ENCODE data around the gene GP1BB.

The GP1BB gene

GRCh38 chr22:19720150-19720827, 3.0 kb upstream of the GP1BB start:
- Histone ChIP-seq H3K27me3 (ENCODE audit: insufficient read depth, low read length, poor library complexity) (no peaks in the 10 kb centered on the region), H3K27ac (ENCODE audit: low read length) (no peak overlapping the region), H2AFZ (ENCODE audit: low read depth, low read length) (no peak overlapping the region), H3K36me3 (ENCODE audit: insufficient read depth, low read length) (no peaks in the 10 kb centered on the region), H3K4me3 (ENCODE audit: low read depth in 1 of 2, low read length in 2 of 2) (no peak overlapping the region), H3K79me2 (ENCODE audit: insufficient read depth, low read length) (no peaks in the 10 kb centered on the region), H3K9me3 (ENCODE audit: insufficient read depth, low read length, severe bottlenecking) (no peaks in the 10 kb centered on the region), H3K4me1 (ENCODE audit: insufficient read depth, low read length) (peaks cover 19% of the 10 kb centered on the region), H3K9ac (ENCODE audit: low read depth, low read length) (no peak overlapping the region), H4K20me1 (ENCODE audit: insufficient read depth, low read length) (no peaks in the 10 kb centered on the region), H3K4me2 (ENCODE audit: insufficient read depth, low read length) (no peak overlapping the region)
- DNase-seq (no peak), ATAC-seq (ENCODE audit: insufficient read depth, low read depth) (no peak)
- TF ChIP-seq EZH2 (IDR thresholded peaks at IDR 0.05; ENCODE audit: borderline replicate concordance, low read depth, low read length, severe bottlenecking) (no peak), CTCF (IDR thresholded peaks at IDR 0.05; ENCODE audit: borderline replicate concordance, extremely low read depth, low read length, poor library complexity, severe bottlenecking) (no peak)

- no peak overlapping the region for H3K27ac ChIP-seq (ENCODE audit: low read length)
- no peak overlapping the region for H3K4me2 ChIP-seq (ENCODE audit: insufficient read depth, low read length)
- ATAC-seq (ENCODE audit: insufficient read depth, low read depth) (no peak), DNase-seq (no peak)
- no peaks in the 10 kb centered on the region for H3K9me3 ChIP-seq (ENCODE audit: insufficient read depth, low read length, severe bottlenecking)
- no peaks in the 10 kb centered on the region for H3K27me3 ChIP-seq (ENCODE audit: insufficient read depth, low read length, poor library complexity)
- H3K9ac ChIP-seq (ENCODE audit: low read depth, low read length): no peak overlapping the region
- H3K36me3 ChIP-seq (ENCODE audit: insufficient read depth, low read length): no peaks in the 10 kb centered on the region
- H3K4me3 ChIP-seq (ENCODE audit: low read depth in 1 of 2, low read length in 2 of 2): no peak overlapping the region
- TF ChIP-seq EZH2 (IDR thresholded peaks at IDR 0.05; ENCODE audit: borderline replicate concordance, low read depth, low read length, severe bottlenecking) (no peak), CTCF (IDR thresholded peaks at IDR 0.05; ENCODE audit: borderline replicate concordance, extremely low read depth, low read length, poor library complexity, severe bottlenecking) (no peak)
- no peaks in the 10 kb centered on the region for H4K20me1 ChIP-seq (ENCODE audit: insufficient read depth, low read length)
- H2AFZ ChIP-seq (ENCODE audit: low read depth, low read length): no peak overlapping the region
- no peaks in the 10 kb centered on the region for H3K79me2 ChIP-seq (ENCODE audit: insufficient read depth, low read length)
- H3K4me1 ChIP-seq (ENCODE audit: insufficient read depth, low read length): peaks cover 19% of the 10 kb centered on the region
These were observed 2.4 kb upstream of the GP1BB start for GRCh38 chr22:19720999-19721329.

- ATAC-seq (ENCODE audit: insufficient read depth, low read depth): no peak
- Histone ChIP-seq H3K79me2 (ENCODE audit: insufficient read depth, low read length) (no peaks in the 10 kb centered on the region), H3K4me2 (ENCODE audit: insufficient read depth, low read length) (no peak overlapping the region), H3K4me3 (ENCODE audit: low read depth in 1 of 2, low read length in 2 of 2) (no peak overlapping the region), H3K9me3 (ENCODE audit: insufficient read depth, low read length, severe bottlenecking) (no peaks in the 10 kb centered on the region), H2AFZ (ENCODE audit: low read depth, low read length) (no peak overlapping the region), H3K27me3 (ENCODE audit: insufficient read depth, low read length, poor library complexity) (no peaks in the 10 kb centered on the region), H3K36me3 (ENCODE audit: insufficient read depth, low read length) (no peaks in the 10 kb centered on the region), H3K4me1 (ENCODE audit: insufficient read depth, low read length) (peaks cover 19% of the 10 kb centered on the region), H4K20me1 (ENCODE audit: insufficient read depth, low read length) (no peaks in the 10 kb centered on the region), H3K9ac (ENCODE audit: low read depth, low read length) (no peak overlapping the region), H3K27ac (ENCODE audit: low read length) (no peak overlapping the region)
- no peak for DNase-seq
- TF ChIP-seq EZH2 (IDR thresholded peaks at IDR 0.05; ENCODE audit: borderline replicate concordance, low read depth, low read length, severe bottlenecking): no peak
- TF ChIP-seq CTCF (IDR thresholded peaks at IDR 0.05; ENCODE audit: borderline replicate concordance, extremely low read depth, low read length, poor library complexity, severe bottlenecking): no peak
These were observed 1.8 kb upstream of the GP1BB start for GRCh38 chr22:19721330-19722177.

Data from DND-41 (cell line).